ENCODE data around the gene LETM1. TPM values are rescaled to one million over a fixed set of nuclear protein-coding genes. Genes with fewer than 3 reads are reported as not detected.

LETM1 gene
- total and polyA plus RNA-seq, 4 donors = 6.8 to 25.6 (median 18.9) TPM

DNA sequence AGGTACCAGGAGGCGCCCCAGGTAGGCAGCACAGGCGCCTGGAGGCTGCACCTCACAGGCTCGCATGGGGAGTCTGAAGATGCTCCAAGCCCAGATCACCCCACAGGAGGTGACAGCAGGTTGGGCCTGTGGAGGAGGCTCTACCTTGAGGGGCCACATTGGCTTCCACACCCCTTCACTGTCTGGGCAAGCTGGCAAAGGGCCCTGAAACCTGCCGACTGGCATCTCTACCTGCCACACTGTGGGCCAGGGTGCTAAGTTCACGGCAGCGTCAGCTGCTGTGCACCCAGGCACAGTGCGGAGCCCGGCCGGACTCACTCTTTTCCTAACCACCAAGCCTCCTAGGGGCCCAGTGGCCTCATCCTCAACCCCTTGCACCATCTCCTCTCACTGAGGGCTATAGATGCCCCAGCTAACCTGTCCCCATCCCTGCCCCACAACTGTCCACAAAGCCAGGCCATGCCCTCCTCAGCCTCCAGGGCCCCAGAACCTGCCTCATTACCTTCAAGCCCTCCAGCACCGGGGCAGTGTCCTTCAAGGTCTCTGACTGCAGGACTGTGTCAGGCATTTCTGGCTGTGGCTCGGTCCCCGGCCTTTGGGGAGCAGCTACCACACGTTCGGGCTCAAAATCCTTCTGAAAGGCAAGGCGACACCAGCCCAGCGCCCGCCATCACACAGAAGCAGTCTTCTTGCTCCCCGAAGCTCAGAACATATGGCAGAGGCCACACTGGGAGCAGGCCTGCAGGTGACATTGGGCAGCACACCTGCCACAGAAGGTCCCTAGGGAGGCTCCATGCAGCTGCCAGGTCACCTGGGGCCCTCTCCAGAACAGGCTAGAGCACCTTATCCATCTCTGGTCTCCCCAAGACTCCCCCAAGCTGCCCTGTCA lies 34.0 kb downstream of the LETM1 start:
- DNase-seq = no peak
- intact Hi-C loops (cut with DNase I) = no loop called here
- no peak for ATAC-seq (ENCODE audit: low FRiP score)
- Histone ChIP-seq H3K9me3 (ENCODE audit: control insufficient read depth, low read length) (no peaks in the 10 kb centered on the region), H3K4me1 (ENCODE audit: control insufficient read depth in 1 of 2, insufficient read depth in 2 of 2, low read length in 2 of 2) (no peaks in the 10 kb centered on the region), H3K4me3 (ENCODE audit: low read length in 2 of 2) (no peak overlapping the region), H3K36me3 (ENCODE audit: control insufficient read depth in 1 of 2, insufficient read depth in 2 of 2, low read length in 1 of 2) (peaks cover 4 to 8% of the 10 kb centered on the region in 2 donors), H3K27ac (ENCODE audit: low read depth in 1 of 2, low read length in 2 of 2) (no peak overlapping the region), H3K27me3 (ENCODE audit: control insufficient read depth in 1 of 2, insufficient read depth in 2 of 2, low read length in 1 of 2) (no peaks in the 10 kb centered on the region)
- 97% methylated on average over 18 of the region's 18 CpGs for WGBS, 2 donors

DNA sequence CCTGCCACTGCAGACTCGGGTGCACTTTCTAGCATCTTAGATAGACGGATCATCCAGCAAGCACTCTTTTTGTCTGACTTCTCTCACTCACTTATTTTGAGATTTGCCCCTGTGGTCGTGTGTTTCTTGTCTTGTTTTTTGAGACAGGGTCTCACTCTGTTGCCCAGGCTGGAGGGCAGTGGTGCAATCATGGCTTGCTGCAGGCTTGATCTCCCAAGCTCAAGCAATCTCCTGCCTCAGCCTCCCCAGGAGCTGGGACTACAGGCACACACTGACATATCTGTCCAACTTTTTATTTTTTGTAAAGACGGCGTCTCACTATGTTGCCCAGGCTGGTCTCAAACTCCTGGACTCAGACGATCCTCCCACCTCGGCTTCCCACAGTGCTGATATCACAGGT lies 36.1 kb downstream of the LETM1 start:
- no peaks in the 10 kb centered on the region for H3K4me1 ChIP-seq (ENCODE audit: control insufficient read depth in 1 of 2, insufficient read depth in 2 of 2, low read length in 2 of 2)
- ATAC-seq (ENCODE audit: low FRiP score) = no peak
- no peak overlapping the region for H3K4me3 ChIP-seq (ENCODE audit: low read length in 2 of 2)
- H3K27ac ChIP-seq (ENCODE audit: low read depth in 1 of 2, low read length in 2 of 2) = no peak overlapping the region
- DNase-seq = no peak
- H3K9me3 ChIP-seq (ENCODE audit: control insufficient read depth, low read length) = no peaks in the 10 kb centered on the region
- intact Hi-C loops (cut with DNase I) = no loop called here
- H3K36me3 ChIP-seq (ENCODE audit: control insufficient read depth in 1 of 2, insufficient read depth in 2 of 2, low read length in 1 of 2) = peaks cover 4 to 8% of the 10 kb centered on the region in 2 donors
- WGBS, 2 donors = 81 to 83% methylated on average over 7 of the region's 7 CpGs
- H3K27me3 ChIP-seq (ENCODE audit: control insufficient read depth in 1 of 2, insufficient read depth in 2 of 2, low read length in 1 of 2) = no peaks in the 10 kb centered on the region

DNA sequence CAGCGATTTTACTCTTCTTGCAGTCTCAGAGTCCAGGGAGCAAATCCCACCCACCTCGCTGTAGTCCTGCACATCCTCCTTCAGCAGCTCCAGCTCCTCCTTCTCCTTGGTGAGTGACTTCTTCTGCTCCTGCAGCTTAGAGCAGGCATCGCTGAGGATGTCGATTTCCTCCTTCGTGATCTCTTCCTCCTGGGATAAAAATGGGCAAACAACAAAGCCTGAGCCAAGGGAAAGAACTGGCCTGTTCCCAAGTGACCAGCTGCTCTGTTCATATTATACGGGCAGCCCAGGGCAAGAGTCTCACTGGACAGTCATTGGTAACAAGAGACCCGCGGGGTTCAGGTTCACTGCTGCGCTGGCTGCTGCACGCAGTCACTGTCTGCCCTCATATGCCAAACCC lies 36.7 kb downstream of the LETM1 start:
- ATAC-seq (ENCODE audit: low FRiP score) (no peak), DNase-seq (no peak)
- Histone ChIP-seq H3K4me3 (ENCODE audit: low read length in 2 of 2) (no peak overlapping the region), H3K27ac (ENCODE audit: low read depth in 1 of 2, low read length in 2 of 2) (no peak overlapping the region), H3K4me1 (ENCODE audit: control insufficient read depth in 1 of 2, insufficient read depth in 2 of 2, low read length in 2 of 2) (no peaks in the 10 kb centered on the region), H3K27me3 (ENCODE audit: control insufficient read depth in 1 of 2, insufficient read depth in 2 of 2, low read length in 1 of 2) (no peaks in the 10 kb centered on the region), H3K36me3 (ENCODE audit: control insufficient read depth in 1 of 2, insufficient read depth in 2 of 2, low read length in 1 of 2) (peaks cover under 1 to 7% of the 10 kb centered on the region in 2 donors), H3K9me3 (ENCODE audit: control insufficient read depth, low read length) (no peaks in the 10 kb centered on the region)
- intact Hi-C loops (cut with DNase I) = no loop called here
- WGBS, 2 donors = 64 to 67% methylated on average over 10 of the region's 10 CpGs

DNA sequence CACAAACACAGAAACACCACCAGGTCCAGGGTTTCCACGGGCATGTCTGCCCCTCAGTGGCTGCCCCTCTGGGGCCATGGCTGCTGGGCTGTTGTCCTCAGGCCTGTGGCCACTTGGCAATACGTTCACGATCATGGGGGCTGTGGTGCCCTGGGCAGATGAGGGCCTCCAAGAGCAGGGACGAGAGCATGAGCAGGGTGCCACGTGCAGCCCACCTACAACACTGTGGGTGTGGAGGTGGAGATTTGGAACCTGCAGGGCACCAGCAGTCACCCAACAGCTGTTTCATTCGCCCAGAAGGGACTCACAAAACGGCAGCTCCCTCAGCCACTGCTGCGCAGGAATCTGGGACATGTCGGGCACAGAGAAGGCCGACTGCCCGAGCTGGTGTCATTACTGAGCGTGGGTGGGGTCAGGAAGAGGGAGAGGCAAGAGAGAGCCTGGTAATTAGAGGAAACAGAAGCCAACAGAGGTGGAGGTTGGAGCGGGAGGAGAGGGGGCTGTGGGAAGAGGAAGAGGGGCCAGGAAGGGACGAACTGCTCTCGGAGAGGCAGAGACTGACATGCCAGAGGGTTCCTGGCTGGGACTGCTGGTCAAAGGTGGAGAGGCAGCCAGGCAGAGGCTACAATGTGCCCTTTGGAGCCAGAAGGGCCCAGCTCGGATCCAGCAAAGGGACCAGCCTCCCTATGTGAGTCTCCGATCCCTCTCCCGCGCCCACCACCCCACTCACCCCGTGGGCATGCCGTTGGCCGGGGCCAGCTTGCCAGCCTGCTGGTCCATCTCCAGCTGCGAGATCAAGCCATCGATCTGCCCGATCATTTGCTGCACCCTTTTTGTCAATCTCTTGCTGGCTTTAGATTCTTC lies 39.7 kb downstream of the LETM1 start:
- intact Hi-C loops (cut with DNase I) = no loop called here
- H3K9me3 ChIP-seq (ENCODE audit: control insufficient read depth, low read length) = no peaks in the 10 kb centered on the region
- 91 to 92% methylated on average over 25 of the region's 25 CpGs for WGBS, 2 donors
- no peaks in the 10 kb centered on the region for H3K4me1 ChIP-seq (ENCODE audit: control insufficient read depth in 1 of 2, insufficient read depth in 2 of 2, low read length in 2 of 2)
- no peak for ATAC-seq (ENCODE audit: low FRiP score)
- H3K36me3 ChIP-seq (ENCODE audit: control insufficient read depth in 1 of 2, insufficient read depth in 2 of 2, low read length in 1 of 2) = peaks cover 2 to 6% of the 10 kb centered on the region in 2 donors
- H3K4me3 ChIP-seq (ENCODE audit: low read length in 2 of 2) = no peak overlapping the region
- no peaks in the 10 kb centered on the region for H3K27me3 ChIP-seq (ENCODE audit: control insufficient read depth in 1 of 2, insufficient read depth in 2 of 2, low read length in 1 of 2)
- no peak overlapping the region for H3K27ac ChIP-seq (ENCODE audit: low read depth in 1 of 2, low read length in 2 of 2)
- DNase-seq = peak in 1 of 2 donors; percentile 67

DNA sequence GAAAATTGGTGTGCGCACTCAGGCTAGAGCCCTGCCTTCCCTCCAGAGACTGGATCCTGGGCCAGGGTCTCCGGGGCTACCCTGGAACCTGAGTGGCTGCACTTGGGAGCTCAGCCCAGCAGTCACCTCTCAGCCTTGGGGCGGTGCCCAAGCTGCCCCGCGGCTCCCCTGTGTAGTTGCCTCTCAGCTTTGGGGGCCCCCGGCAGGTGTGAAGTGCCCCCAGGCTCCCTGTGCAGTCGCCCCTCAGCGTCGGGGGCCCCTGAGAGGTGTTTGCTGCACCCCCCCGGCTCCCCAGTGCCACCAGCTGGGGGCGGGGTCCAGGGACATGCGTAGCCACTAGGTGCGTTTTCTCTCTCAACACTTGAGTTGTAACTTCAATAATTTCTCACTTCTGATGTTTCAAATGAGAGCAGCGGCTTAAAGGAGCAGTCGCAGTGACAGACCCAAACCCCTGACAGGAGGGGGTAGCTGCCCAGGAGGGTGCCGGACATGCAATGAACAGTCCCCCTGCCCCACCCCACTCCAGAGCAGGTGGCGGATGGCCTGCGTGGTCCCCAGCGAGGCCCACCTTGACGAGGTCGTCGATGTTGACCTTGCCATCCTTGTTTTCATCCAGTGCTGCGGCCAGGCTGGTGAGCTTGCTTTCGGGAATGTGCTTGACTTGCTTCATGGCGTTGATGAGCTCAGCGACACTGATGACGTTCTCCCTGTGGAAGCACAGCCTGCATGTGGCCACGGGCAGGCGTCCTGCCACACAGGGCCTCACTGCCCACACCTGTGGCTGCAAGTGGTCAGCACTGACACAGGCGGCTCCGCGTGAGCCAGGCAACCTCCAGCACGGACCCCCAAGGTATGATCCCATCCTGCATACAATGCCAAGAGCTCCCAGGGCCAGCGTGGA lies 40.6 kb downstream of the LETM1 start:
- intact Hi-C loops (cut with DNase I) = no loop called here
- no peaks in the 10 kb centered on the region for H3K27me3 ChIP-seq (ENCODE audit: control insufficient read depth in 1 of 2, insufficient read depth in 2 of 2, low read length in 1 of 2)
- no peak overlapping the region for H3K4me3 ChIP-seq (ENCODE audit: low read length in 2 of 2)
- H3K9me3 ChIP-seq (ENCODE audit: control insufficient read depth, low read length) = no peaks in the 10 kb centered on the region
- 92 to 93% methylated on average over 33 to 34 of the region's 34 CpGs for WGBS, 2 donors
- DNase-seq = peak in 1 of 2 donors; percentile 67
- no peaks in the 10 kb centered on the region for H3K4me1 ChIP-seq (ENCODE audit: control insufficient read depth in 1 of 2, insufficient read depth in 2 of 2, low read length in 2 of 2)
- no peak for ATAC-seq (ENCODE audit: low FRiP score)
- no peak overlapping the region for H3K27ac ChIP-seq (ENCODE audit: low read depth in 1 of 2, low read length in 2 of 2)
- peaks cover 2 to 6% of the 10 kb centered on the region in 2 donors for H3K36me3 ChIP-seq (ENCODE audit: control insufficient read depth in 1 of 2, insufficient read depth in 2 of 2, low read length in 1 of 2)

DNA sequence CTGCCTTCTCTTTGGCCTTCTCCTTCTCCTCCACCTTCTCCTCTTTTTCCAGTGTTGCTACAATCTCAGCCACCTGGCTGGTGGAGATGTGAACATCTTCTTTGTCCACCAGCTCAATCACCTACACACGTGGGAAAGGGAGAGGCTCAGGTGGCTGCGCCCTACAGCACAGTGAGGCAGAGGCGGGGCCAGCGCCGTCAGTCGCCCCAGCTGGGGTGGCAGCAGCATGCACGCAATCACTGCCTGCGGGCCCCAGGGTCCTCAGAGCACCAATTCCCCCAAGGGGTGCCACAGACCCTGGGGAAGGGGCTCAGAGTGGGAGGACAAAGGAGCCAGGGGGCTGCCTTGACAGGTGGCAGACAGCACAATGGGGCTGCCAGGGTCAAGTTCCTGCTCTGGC lies 41.5 kb downstream of the LETM1 start:
- Histone ChIP-seq H3K9me3 (ENCODE audit: control insufficient read depth, low read length) (no peaks in the 10 kb centered on the region), H3K27ac (ENCODE audit: low read depth in 1 of 2, low read length in 2 of 2) (no peak overlapping the region), H3K4me3 (ENCODE audit: low read length in 2 of 2) (no peak overlapping the region), H3K36me3 (ENCODE audit: control insufficient read depth in 1 of 2, insufficient read depth in 2 of 2, low read length in 1 of 2) (peaks cover 2 to 6% of the 10 kb centered on the region in 2 donors), H3K27me3 (ENCODE audit: control insufficient read depth in 1 of 2, insufficient read depth in 2 of 2, low read length in 1 of 2) (no peaks in the 10 kb centered on the region), H3K4me1 (ENCODE audit: control insufficient read depth in 1 of 2, insufficient read depth in 2 of 2, low read length in 2 of 2) (no peaks in the 10 kb centered on the region)
- 93 to 95% methylated on average over 8 of the region's 8 CpGs for WGBS, 2 donors
- no peak for ATAC-seq (ENCODE audit: low FRiP score)
- no peak for DNase-seq
- intact Hi-C loops (cut with DNase I) = no loop called here

DNA sequence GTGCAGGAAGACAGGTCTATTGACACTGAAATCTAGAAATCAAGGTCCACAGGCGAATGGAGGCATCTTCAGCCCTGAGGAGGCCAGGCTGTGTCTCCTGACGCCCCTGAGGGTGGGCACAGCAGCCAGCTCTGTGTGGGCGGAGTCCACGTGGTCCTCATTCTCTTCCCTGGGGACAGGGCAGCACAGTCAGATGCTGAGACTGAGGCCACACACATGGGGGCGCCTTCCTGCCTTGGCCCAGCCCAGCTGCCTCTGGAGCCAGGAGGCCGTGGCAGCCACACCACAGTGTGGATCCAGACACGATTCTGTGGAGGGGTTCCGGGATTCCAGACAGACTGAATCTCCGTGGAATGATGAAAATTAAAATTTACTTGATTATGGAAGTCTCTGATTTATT lies 42.0 kb downstream of the LETM1 start:
- H3K36me3 ChIP-seq (ENCODE audit: control insufficient read depth in 1 of 2, insufficient read depth in 2 of 2, low read length in 1 of 2) = peaks cover 2 to 6% of the 10 kb centered on the region in 2 donors
- DNase-seq (no peak), ATAC-seq (ENCODE audit: low FRiP score) (no peak)
- no peaks in the 10 kb centered on the region for H3K27me3 ChIP-seq (ENCODE audit: control insufficient read depth in 1 of 2, insufficient read depth in 2 of 2, low read length in 1 of 2)
- intact Hi-C loops (cut with DNase I) = no loop called here
- no peak overlapping the region for H3K4me3 ChIP-seq (ENCODE audit: low read length in 2 of 2)
- H3K9me3 ChIP-seq (ENCODE audit: control insufficient read depth, low read length) = no peaks in the 10 kb centered on the region
- no peak overlapping the region for H3K27ac ChIP-seq (ENCODE audit: low read depth in 1 of 2, low read length in 2 of 2)
- 59 to 62% methylated on average over 9 of the region's 9 CpGs for WGBS, 2 donors
- no peaks in the 10 kb centered on the region for H3K4me1 ChIP-seq (ENCODE audit: control insufficient read depth in 1 of 2, insufficient read depth in 2 of 2, low read length in 2 of 2)

DNA sequence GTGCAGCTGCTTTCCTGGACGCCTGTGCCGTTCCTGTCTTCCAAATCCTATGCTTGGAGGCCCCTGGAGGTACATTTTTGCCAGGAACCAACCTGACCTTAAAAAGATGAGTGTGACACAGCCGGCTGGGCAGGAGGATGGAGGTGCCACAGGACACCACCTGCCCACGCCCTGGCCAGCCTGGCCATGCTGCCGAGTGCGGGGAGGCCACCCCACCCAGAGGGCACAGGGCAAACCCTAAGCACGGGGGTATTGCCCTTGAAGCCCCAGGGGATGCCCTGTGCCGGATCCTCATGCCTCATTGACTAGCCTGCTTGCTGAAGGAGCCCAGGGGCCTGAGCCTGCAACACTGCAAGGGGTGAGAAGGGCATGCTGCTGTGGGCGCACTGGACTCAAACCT lies 42.7 kb downstream of the LETM1 start:
- Histone ChIP-seq H3K27me3 (ENCODE audit: control insufficient read depth in 1 of 2, insufficient read depth in 2 of 2, low read length in 1 of 2) (no peaks in the 10 kb centered on the region), H3K4me3 (ENCODE audit: low read length in 2 of 2) (no peak overlapping the region), H3K4me1 (ENCODE audit: control insufficient read depth in 1 of 2, insufficient read depth in 2 of 2, low read length in 2 of 2) (no peaks in the 10 kb centered on the region), H3K27ac (ENCODE audit: low read depth in 1 of 2, low read length in 2 of 2) (no peak overlapping the region), H3K9me3 (ENCODE audit: control insufficient read depth, low read length) (no peaks in the 10 kb centered on the region), H3K36me3 (ENCODE audit: control insufficient read depth in 1 of 2, insufficient read depth in 2 of 2, low read length in 1 of 2) (peaks cover 2 to 6% of the 10 kb centered on the region in 2 donors)
- no peak for ATAC-seq (ENCODE audit: low FRiP score)
- no peak for DNase-seq
- intact Hi-C loops (cut with DNase I) = no loop called here
- 79 to 84% methylated on average over 9 of the region's 9 CpGs for WGBS, 2 donors
